A549 (cell line): ENCODE data around the gene ZSWIM9. TPM values are rescaled to one million over a fixed set of nuclear protein-coding genes. Genes with fewer than 3 reads are reported as not detected.

Experiments used
- ATAC-seq, 2 experiments: fragments of 200-7000 bp in 1 of 2; fragments of >200 bp in 1 of 2; cut with Nextera tagmentation in 1 of 2; cut with Tn5 transposase in 1 of 2; 3 replicates each; pipeline versions ENCODE4 v1.8.0 to v1.9.1; 2018 to 2020; ENCODE audit warnings: mild to moderate bottlenecking in 1 of 2, moderate library complexity in 1 of 2
- CTCF ChIA-PET: fragments of 300-600 bp; sonication (Branson Sonifier 250); formaldehyde crosslinking; extraction: SDS; loops from one replicate; lab custom pipeline; 2021; ENCODE audit warnings: antibody characterized with exemption, inconsistent platforms; lab: Yijun Ruan, JAX
- POLR2A ChIA-PET: fragments of 350-600 bp; formaldehyde crosslinking; extraction: SDS; loops from one replicate; lab custom pipeline; 2021; ENCODE audit warnings: antibody characterized with exemption, inconsistent platforms; lab: Yijun Ruan, JAX
- DNase-seq, 2 experiments: peaks; one replicate each; pipeline versions ENCODE4 v3.0.0 to v3.0.0-alpha.2; 2011 to 2016; ENCODE audit warnings: low read depth in 1 of 2, low spot score in 1 of 2
- FAIRE-seq: peaks from 2 replicates; lab custom pipeline; 2011; peaks lifted over from hg19 to GRCh38; lab: Jason Lieb, UNC
- H3K27ac ChIP-seq, 2 experiments: fragments of >200 bp; sonication (Bioruptor Twin); formaldehyde crosslinking; 3 replicates each; pipeline ENCODE4 v1.5.1; 2016 to 2017
- H3K4me1 ChIP-seq: fragments of >200 bp; sonication (Bioruptor Twin); formaldehyde crosslinking; 3 replicates; pipeline ENCODE4 v1.6.1; 2016
- H3K4me2 ChIP-seq: fragments of >200 bp; sonication (Bioruptor Twin); formaldehyde crosslinking; 3 replicates; pipeline ENCODE4 v1.6.1; 2016
- H3K4me3 ChIP-seq: fragments of >200 bp; sonication (Bioruptor Twin); formaldehyde crosslinking; 3 replicates; pipeline ENCODE4 v1.5.1; 2016
- H3K9me3 ChIP-seq: fragments of >200 bp; sonication (Bioruptor Twin); formaldehyde crosslinking; 3 replicates; pipeline ENCODE4 v1.6.1; 2016
- ATOH8 ChIP-seq: fragments of 250-450 bp; sonication (Bioruptor Pico); IDR thresholded peaks from 2 replicates; pipeline ENCODE4 v1.5.0; 2020; ENCODE audit warnings: low read depth, mild to moderate bottlenecking, moderate library complexity
- CBX2 ChIP-seq: fragments of 200-600 bp; sonication (generic); IDR thresholded peaks from 2 replicates; pipeline ENCODE4 v1.6.1; 2016; ENCODE audit warnings: low read depth, mild to moderate bottlenecking, borderline replicate concordance
- CBX8 ChIP-seq: fragments of 200-600 bp; sonication (generic); IDR thresholded peaks from 2 replicates; pipeline ENCODE4 v1.6.1; 2016
- CTCF ChIP-seq: fragments of >200 bp; sonication (Bioruptor Twin); formaldehyde crosslinking; IDR thresholded peaks from 3 replicates; pipeline ENCODE4 v1.5.1; 2016
- ESRRA ChIP-seq: fragments of 150-350 bp; IDR thresholded peaks from 2 replicates; pipeline ENCODE4 v1.6.1; 2014; ENCODE audit warnings: mild to moderate bottlenecking, low read length, borderline replicate concordance
- HMGXB4 ChIP-seq: fragments of 250-450 bp; sonication (Bioruptor Pico); IDR thresholded peaks from 2 replicates; pipeline ENCODE4 v1.5.0; 2021; ENCODE audit warnings: mild to moderate bottlenecking, moderate library complexity, borderline replicate concordance
- HOXB13 ChIP-seq: fragments of 250-450 bp; sonication (Bioruptor Pico); IDR thresholded peaks from 2 replicates; pipeline ENCODE4 v1.5.0; 2020; ENCODE audit warnings: low read depth, mild to moderate bottlenecking, moderate library complexity
- NPAS2 ChIP-seq: fragments of 250-450 bp; sonication (Bioruptor Pico); IDR thresholded peaks from 2 replicates; pipeline ENCODE4 v1.8.0; 2022; ENCODE audit warnings: mild to moderate bottlenecking, moderate library complexity, borderline replicate concordance
- NR3C1 ChIP-seq: fragments of >200 bp; sonication (Bioruptor Twin); formaldehyde crosslinking; IDR thresholded peaks from 3 replicates; pipeline ENCODE4 v1.6.1; 2017
- RAD21 ChIP-seq, 2 experiments: fragments of >200 bp in 1 of 2; sonication (Bioruptor Twin) in 1 of 2; formaldehyde crosslinking in 1 of 2; IDR thresholded peaks in 1 of 2; conservative IDR thresholded peaks in 1 of 2; 2 replicates in 1 of 2; 3 replicates in 1 of 2; pipeline ENCODE4 v1.6.1; 2012 to 2018; ENCODE audit warnings: inconsistent platforms in 1 of 2
- SMC3 ChIP-seq: fragments of >200 bp; sonication (Bioruptor Twin); formaldehyde crosslinking; IDR thresholded peaks from 3 replicates; pipeline ENCODE4 v1.6.1; 2018; ENCODE audit warnings: inconsistent platforms
- SREBF2 ChIP-seq: fragments of 450-650 bp; IDR thresholded peaks from 2 replicates; pipeline ENCODE4 v1.6.1; 2014; ENCODE audit warnings: mild to moderate bottlenecking, moderate library complexity
- TFCP2L1 ChIP-seq: fragments of 250-450 bp; sonication (Bioruptor Pico); IDR thresholded peaks from 2 replicates; pipeline ENCODE4 v1.5.0; 2021; ENCODE audit warnings: mild to moderate bottlenecking
- TP53 ChIP-seq: fragments of 250-450 bp; sonication (Bioruptor Pico); IDR thresholded peaks from 2 replicates; pipeline ENCODE4 v1.5.0; 2021; ENCODE audit warnings: mild to moderate bottlenecking, moderate library complexity
- WGBS: methylation state at CpG from one replicate; pipeline ENCODE4 v1.1.6; 2017; ENCODE audit errors: missing lambda C conversion rate; 5-methylcytosine and 5-hydroxymethylcytosine counted together
- polyA plus RNA-seq, 4 experiments: library from polyadenylated mRNA; depleted of rRNA in 3 of 4; stranded (reverse); fragments of >200 nt; fragmentation: RNase III in 1 of 4; extraction: RNeasy Plus Mini Kit Qiagen cat#74134 plus additional on column Dnase treatment in 1 of 4; gene quantifications; 2 replicates in 3 of 4; 3 replicates in 1 of 4; pipeline ENCODE4 v1.2.3, GENCODE V29; 2011 to 2017
- TF ChIP-seq, protein P1 (sequence below): IDR thresholded peaks from 2 replicates; pipeline ENCODE4 v1.6.1; 2012

ZSWIM9 gene
- polyA plus RNA-seq, 2 of the 4 experiments (the other 2 are of a cell fraction) = 1.2 to 13.4 TPM

DNA sequence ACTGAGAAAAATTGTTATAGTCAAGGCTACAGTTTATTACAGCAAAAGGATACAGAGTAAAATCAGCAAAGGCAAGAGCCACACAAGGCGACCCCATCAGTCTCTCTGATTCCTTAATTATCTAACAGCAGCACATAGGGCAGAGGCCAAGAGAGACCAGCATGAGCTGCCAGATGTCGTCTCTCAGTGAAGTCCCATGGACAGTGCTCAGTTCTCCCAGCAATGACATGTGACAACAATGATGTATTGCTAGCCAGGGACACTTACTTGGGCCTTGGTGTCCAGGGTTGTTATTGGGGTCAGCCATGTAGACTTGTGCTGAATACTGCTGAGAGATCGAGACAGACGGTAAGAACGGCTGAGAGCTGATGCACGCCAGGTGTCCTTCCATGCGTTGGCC, 22.3 kb downstream of the ZSWIM9 start:
- no peak for ATAC-seq

DNA sequence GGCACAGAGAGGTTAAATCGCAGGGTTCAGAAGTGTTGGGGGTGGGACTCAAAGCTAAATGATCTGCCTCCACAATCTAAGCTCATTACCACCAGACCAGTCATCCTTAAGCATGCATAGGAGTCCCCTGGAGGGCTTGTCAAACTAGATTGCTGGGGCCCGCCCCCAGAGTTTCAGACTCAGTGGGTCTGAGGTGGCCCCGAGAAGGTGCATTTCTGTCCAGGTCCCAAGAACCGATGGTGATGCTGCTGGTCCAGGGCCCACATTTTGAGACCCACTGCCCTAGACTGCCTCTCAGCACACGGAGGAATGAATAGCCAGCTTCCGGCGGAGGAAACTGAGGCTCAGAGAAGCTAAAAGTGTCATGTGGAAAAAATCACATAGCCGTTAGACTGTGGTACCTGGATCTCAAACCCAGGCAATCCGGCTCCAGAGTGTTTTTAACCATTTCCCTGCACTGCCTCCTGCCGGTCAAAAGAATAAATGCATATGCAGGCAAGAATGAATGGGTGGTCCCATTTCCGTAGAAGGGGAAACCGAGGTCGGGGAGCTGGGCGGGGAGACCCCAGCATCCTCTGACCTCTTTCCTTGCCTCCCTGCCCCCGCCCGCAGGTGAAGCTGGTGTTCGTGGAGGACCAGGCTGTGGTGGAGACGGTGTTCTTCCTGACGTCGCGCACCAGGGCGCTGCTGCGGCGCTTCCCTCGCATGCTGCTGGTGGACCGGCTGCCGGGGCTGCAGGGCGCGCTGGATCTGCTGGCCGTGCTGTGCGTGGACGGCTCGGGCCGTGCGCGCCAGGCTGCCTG, 23.8 kb downstream of the ZSWIM9 start:
- Histone ChIP-seq H3K4me1 (no peaks in the 10 kb centered on the region), H3K27ac (no peak overlapping the region), H3K4me3 (no peak overlapping the region), H3K9me3 (no peaks in the 10 kb centered on the region), H3K4me2 (no peak overlapping the region)
- no peak for FAIRE-seq
- 80% methylated on average over 36 of the region's 36 CpGs for WGBS
- ATAC-seq = peak in 1 of 2 experiments; percentile 20; a peak in 1 of 6 replicates
- TF ChIP-seq, protein P1, sequence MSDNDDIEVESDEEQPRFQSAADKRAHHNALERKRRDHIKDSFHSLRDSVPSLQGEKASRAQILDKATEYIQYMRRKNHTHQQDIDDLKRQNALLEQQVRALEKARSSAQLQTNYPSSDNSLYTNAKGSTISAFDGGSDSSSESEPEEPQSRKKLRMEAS = no peak
- TF ChIP-seq SMC3 (0 out of 3 replicates have a peak, but pooled peaks have one; percentile 20), RAD21 (conservative IDR thresholded peaks at IDR 0.05 in 1 of 2, IDR thresholded peaks at IDR 0.05 in 1 of 2) (peak; percentile 16 to 36; a peak in 1 of 5 replicates), CBX8 (no peak), CTCF (peak; percentile 47)
- no peak for DNase-seq
- CTCF ChIA-PET = interaction anchor here (0.6 to 2.1 kb wide), 16 partner anchors 9 to 380 kb away, joined by 3 to 24 read pairs (median 4); partner anchors contain the start of gene PLA2G4C
- POLR2A ChIA-PET = interaction anchor here (1.0 kb wide), 1 partner anchor 10 kb away, joined by 6 read pairs; no protein-coding TSS in a partner anchor

More for the DNA sequence above, 22.3 kb downstream of the ZSWIM9 start:
- no peak overlapping the region for H3K4me2 ChIP-seq
- no peaks in the 10 kb centered on the region for H3K4me1 ChIP-seq
- TF ChIP-seq HMGXB4 = no peak
- TF ChIP-seq CBX2 = no peak
- TF ChIP-seq ATOH8 = no peak
- TF ChIP-seq, protein P1 = no peak
- no peak for TF ChIP-seq TP53 (CRISPR knock-in tag)
- no peak for TF ChIP-seq TFCP2L1
- TF ChIP-seq NR3C1 = no peak
- no peak for TF ChIP-seq SMC3
- H3K4me3 ChIP-seq = no peak overlapping the region
- POLR2A ChIA-PET = no interaction called here
- DNase-seq (no peak), FAIRE-seq (no peak)
- CTCF ChIA-PET = no interaction called here
- no peak overlapping the region for H3K27ac ChIP-seq
- H3K9me3 ChIP-seq = no peaks in the 10 kb centered on the region
- 89% methylated on average over 7 of the region's 7 CpGs for WGBS

- TF ChIP-seq NPAS2 (CRISPR knock-in tag) (no peak), ESRRA (no peak), HOXB13 (no peak), SREBF2 (no peak), CBX2 (no peak)
- TF ChIP-seq, all 56 proteins: peak for 0
- FAIRE-seq (no peak), DNase-seq (no peak), ATAC-seq (no peak)
- Histone ChIP-seq H3K27ac (no peak overlapping the region), H3K9me3 (no peaks in the 10 kb centered on the region), H3K4me1 (no peaks in the 10 kb centered on the region), H3K4me2 (no peak overlapping the region), H3K4me3 (no peak overlapping the region)
- CTCF ChIA-PET = interaction anchor here (0.6 to 2.1 kb wide), 14 partner anchors 10 to 110 kb away, joined by 3 to 24 read pairs (median 4); partner anchors contain the start of gene PLA2G4C
- WGBS = 95% methylated on average over 88 of the region's 95 CpGs
- POLR2A ChIA-PET = interaction anchor here (0.9 kb wide), 1 partner anchor 9 kb away, joined by 3 read pairs; no protein-coding TSS in a partner anchor
Measured at GRCh38 chr19:48194844-48195830, 24.7 kb downstream of the ZSWIM9 start.
